Tongue (tissue), 2 donors: ENCODE results near the gene MGAT3. TPM values are rescaled to one million over a fixed set of nuclear protein-coding genes. Genes with fewer than 3 reads are reported as not detected.

Source experiments
- DNase-seq: peaks from one replicate; pipeline ENCODE4 v3.0.0-alpha.2; 2015
- total RNA-seq: library from RNA; depleted of rRNA; stranded (reverse); fragments of >200 nt; gene quantifications from one replicate; pipeline ENCODE4 v1.2.3, GENCODE V29; 2014

Gene MGAT3
- total RNA-seq, 1 donor from 2014 or later: 2.9 TPM

- DNase-seq: no peak
These were observed 6.4 kb upstream of the MGAT3 start for GRCh38 chr22:39450258-39450955.

GRCh38 chr22:39452740-39453040, 4.1 kb upstream of the MGAT3 start:
- no peak for DNase-seq

- no peak for DNase-seq
These were observed 2.9 kb upstream of the MGAT3 start for GRCh38 chr22:39453765-39454378.

GRCh38 chr22:39454385-39454871, 2.4 kb upstream of the MGAT3 start:
- peak; percentile 76 for DNase-seq

GRCh38 chr22:39457198-39457555, 365 bp downstream of the MGAT3 start:
- no peak for DNase-seq

- DNase-seq: no peak
These were observed 988 bp downstream of the MGAT3 start for GRCh38 chr22:39457556-39458443.

- DNase-seq: no peak
These were observed 1.8 kb downstream of the MGAT3 start for GRCh38 chr22:39458444-39459083.

GRCh38 chr22:39459681-39460080, 2.9 kb downstream of the MGAT3 start:
- DNase-seq: no peak

- DNase-seq: no peak
These were observed 5.8 kb downstream of the MGAT3 start for GRCh38 chr22:39462443-39463221.

- DNase-seq: no peak
These were observed 6.5 kb downstream of the MGAT3 start for GRCh38 chr22:39463277-39463676.

GRCh38 chr22:39463931-39464390, 7.1 kb downstream of the MGAT3 start:
- no peak for DNase-seq

- DNase-seq: no peak
These were observed 9.6 kb downstream of the MGAT3 start for GRCh38 chr22:39466228-39467006.

- no peak for DNase-seq
These were observed 10.6 kb downstream of the MGAT3 start for GRCh38 chr22:39467390-39467895.

GRCh38 chr22:39468487-39469325, 11.9 kb downstream of the MGAT3 start:
- no peak for DNase-seq

GRCh38 chr22:39469326-39469680, 12.5 kb downstream of the MGAT3 start:
- DNase-seq: no peak

- no peak for DNase-seq
These were observed 13.1 kb downstream of the MGAT3 start for GRCh38 chr22:39469681-39470450.

- DNase-seq: no peak
These were observed 13.9 kb downstream of the MGAT3 start for GRCh38 chr22:39470451-39471291.
